Measurements from ENCODE around the gene EDN2. TPM values are rescaled to one million over a fixed set of nuclear protein-coding genes. Genes with fewer than 3 reads are reported as not detected.

EDN2 gene
- total RNA-seq, 1 donor from 2014 or later = 9.3 TPM

- DNase-seq (ENCODE audit: extremely low spot score in 2 of 2) = no peak
- H3K9me3 ChIP-seq = no peaks in the 10 kb centered on the region
- intact Hi-C loops (cut with DNase I) = no loop called here
- H3K27me3 ChIP-seq = no peaks in the 10 kb centered on the region
- H3K36me3 ChIP-seq = no peaks in the 10 kb centered on the region
- TF ChIP-seq CTCF (IDR thresholded peaks at IDR 0.05) = no peak
- no peak for TF ChIP-seq POLR2A (IDR thresholded peaks at IDR 0.05)
- no peak for TF ChIP-seq POLR2AphosphoS5 (IDR thresholded peaks at IDR 0.05; ENCODE audit: insufficient read depth in 1 of 2, low read depth in 1 of 2)
- H3K4me3 ChIP-seq = no peak overlapping the region
- H3K4me1 ChIP-seq = peaks cover 30% of the 10 kb centered on the region
- H3K27ac ChIP-seq = no peak overlapping the region
Observed at GRCh38 chr1:41430582-41430981, 53.9 kb downstream of the EDN2 start.

- Histone ChIP-seq H3K9me3 (no peaks in the 10 kb centered on the region), H3K4me3 (no peak overlapping the region)
- intact Hi-C loops (cut with DNase I) = no loop called here
Observed at GRCh38 chr1:41430069-41430468, 54.4 kb downstream of the EDN2 start.

GRCh38 chr1:41429641-41430035 is 54.8 kb downstream of the EDN2 start:
- Histone ChIP-seq H3K9me3 (no peaks in the 10 kb centered on the region), H3K27ac (no peak overlapping the region), H3K4me3 (no peak overlapping the region), H3K4me1 (peaks cover 30% of the 10 kb centered on the region), H3K36me3 (no peaks in the 10 kb centered on the region), H3K27me3 (no peaks in the 10 kb centered on the region)
- intact Hi-C loops (cut with DNase I) = no loop called here
- no peak for TF ChIP-seq CTCF (IDR thresholded peaks at IDR 0.05)
- TF ChIP-seq POLR2AphosphoS5 (IDR thresholded peaks at IDR 0.05; ENCODE audit: insufficient read depth in 1 of 2, low read depth in 1 of 2) = no peak
- TF ChIP-seq POLR2A (IDR thresholded peaks at IDR 0.05) = no peak
- no peak for DNase-seq (ENCODE audit: extremely low spot score in 2 of 2)

More at GRCh38 chr1:41430069-41430468, 54.4 kb downstream of the EDN2 start:
- Histone ChIP-seq H3K27ac (no peak overlapping the region), H3K36me3 (no peaks in the 10 kb centered on the region), H3K4me1 (peaks cover 30% of the 10 kb centered on the region), H3K27me3 (no peaks in the 10 kb centered on the region)
- TF ChIP-seq POLR2A (IDR thresholded peaks at IDR 0.05) (no peak), POLR2AphosphoS5 (IDR thresholded peaks at IDR 0.05; ENCODE audit: insufficient read depth in 1 of 2, low read depth in 1 of 2) (no peak), CTCF (IDR thresholded peaks at IDR 0.05) (no peak)
- no peak for DNase-seq (ENCODE audit: extremely low spot score in 2 of 2)

Small RNA genes lying within 50 kb of the gene (small RNA-seq; reads per million reads assigned to genes)
- gene RNA5SP45 = not detected

Other genes with a start within 250 kb of the EDN2 start
- 35.1 TPM for gene SCMH1, start 242.4 kb downstream of the EDN2 start, total RNA-seq
- 1.7 TPM for gene FOXO6, start 123.2 kb downstream of the EDN2 start, total RNA-seq